ENCODE results near the gene GNG7.

Gene GNG7

GRCh38 chr19:2732157-2732725, 29.7 kb upstream of the GNG7 start:
- Histone ChIP-seq H3K4me3 (no peak overlapping the region), H3K27ac (no peak overlapping the region)
- DNase-seq (ENCODE audit: low spot score): no peak
- no peak for TF ChIP-seq CTCF (IDR thresholded peaks at IDR 0.05)

- no peak overlapping the region for H3K4me3 ChIP-seq
- DNase-seq (ENCODE audit: low spot score): no peak
- H3K27ac ChIP-seq: no peak overlapping the region
- no peak for TF ChIP-seq CTCF (IDR thresholded peaks at IDR 0.05)
Observed at GRCh38 chr19:2731181-2731995, 28.9 kb upstream of the GNG7 start.

- no peak overlapping the region for H3K4me3 ChIP-seq
- no peak for TF ChIP-seq CTCF (IDR thresholded peaks at IDR 0.05)
- DNase-seq (ENCODE audit: low spot score): no peak
- no peak overlapping the region for H3K27ac ChIP-seq
Observed at GRCh38 chr19:2729943-2730818, 27.7 kb upstream of the GNG7 start.

- Histone ChIP-seq H3K4me3 (no peak overlapping the region), H3K27ac (no peak overlapping the region)
- DNase-seq (ENCODE audit: low spot score): no peak
- TF ChIP-seq CTCF (IDR thresholded peaks at IDR 0.05): no peak
Observed at GRCh38 chr19:2728783-2729387, 26.4 kb upstream of the GNG7 start.

GRCh38 chr19:2727640-2727944, 25.1 kb upstream of the GNG7 start:
- TF ChIP-seq CTCF (IDR thresholded peaks at IDR 0.05): no peak
- H3K27ac ChIP-seq: no peak overlapping the region
- no peak for DNase-seq (ENCODE audit: low spot score)
- no peak overlapping the region for H3K4me3 ChIP-seq

GRCh38 chr19:2726904-2727639, 24.6 kb upstream of the GNG7 start:
- DNase-seq (ENCODE audit: low spot score): no peak
- Histone ChIP-seq H3K4me3 (no peak overlapping the region), H3K27ac (no peak overlapping the region)
- TF ChIP-seq CTCF (IDR thresholded peaks at IDR 0.05): no peak

Measured in coronary artery (tissue), 2 donors.